Keratinocyte (primary cell): Measurements from ENCODE around the gene ASIC5.

Source experiments
- CTCF ChIP-seq, 3 experiments: IDR thresholded peaks in 1 of 3; conservative IDR thresholded peaks in 1 of 3; optimal IDR thresholded peaks in 1 of 3; 2 replicates in 2 of 3; 3 replicates in 1 of 3; pipeline versions ENCODE3 to v1.5.1; 2011; ENCODE audit warnings: low read length in 3 of 3, mild to moderate bottlenecking in 3 of 3, moderate library complexity in 2 of 3, control low read depth in 1 of 3, inconsistent platforms in 1 of 3; ENCODE audit not compliant: insufficient read depth in 2 of 3; ENCODE audit errors: extremely low read depth in 1 of 3
- EZH2 ChIP-seq: IDR thresholded peaks from one replicate; pipeline ENCODE4 v1.6.1; 2012; ENCODE audit warnings: inconsistent platforms, mild to moderate bottlenecking, low read length, moderate library complexity

DNA sequence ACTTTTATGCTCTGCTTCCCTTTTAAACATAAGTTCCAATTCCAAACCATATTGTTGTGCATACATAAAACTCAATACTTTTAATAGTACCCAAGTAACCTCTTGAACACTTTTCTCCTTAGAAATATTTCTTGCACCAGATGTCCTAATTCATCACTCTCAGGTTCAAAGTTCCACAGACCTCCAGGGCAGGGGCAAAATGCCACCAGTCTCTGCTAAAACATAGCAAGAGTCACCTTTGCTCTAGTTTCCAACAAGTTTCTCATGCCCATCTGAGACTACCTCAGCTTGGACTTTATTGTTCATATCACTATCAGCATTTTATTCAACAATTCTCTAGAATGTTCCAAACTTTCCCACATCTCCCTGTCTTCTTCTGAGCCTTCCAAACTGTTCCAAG lies 13.7 kb upstream of the ASIC5 start:
- TF ChIP-seq CTCF (optimal IDR thresholded peaks at IDR 0.05 in 1 of 3, IDR thresholded peaks at IDR 0.05 in 1 of 3, conservative IDR thresholded peaks at IDR 0.05 in 1 of 3; ENCODE audit: extremely low read depth in 1 of 3, insufficient read depth in 2 of 3, low read length in 3 of 3) (no peak), EZH2 (no peak)
